HepG2 (cell line): ENCODE results near the gene PPP1R1A. TPM values are rescaled to one million over a fixed set of nuclear protein-coding genes. Genes with fewer than 3 reads are reported as not detected.

Experiments
- ATAC-seq: fragments of 200-7000 bp; cut with Tn5 transposase; 3 replicates; pipeline ENCODE4 v1.9.1; 2020; ENCODE audit warnings: mild to moderate bottlenecking, moderate library complexity
- BruUV-seq: library from RNA; stranded (reverse); fragments of 400-500 nt; replicated peaks from 2 replicates; lab custom pipeline; 2021; lab: Mats Ljungman, UMichigan
- CTCF ChIA-PET: fragments of 300-600 bp; formaldehyde crosslinking; extraction: SDS; loops from one replicate; lab custom pipeline; 2021; ENCODE audit warnings: low total read pairs, inconsistent platforms, low intra/inter-chr PET ratio; lab: Yijun Ruan, JAX
- POLR2A ChIA-PET: fragments of 350-600 bp; sonication (Branson Sonifier 250); formaldehyde crosslinking; loops from one replicate; lab custom pipeline; 2020; ENCODE audit warnings: antibody characterized with exemption, inconsistent platforms; lab: Yijun Ruan, JAX
- DNase-seq: peaks from one replicate; pipeline ENCODE4 v3.0.0-alpha.2; 2015; ENCODE audit warnings: low spot score
- FAIRE-seq: peaks from 3 replicates; lab custom pipeline; 2011; peaks lifted over from hg19 to GRCh38; lab: Jason Lieb, UNC
- H2AFZ ChIP-seq: one replicate; pipeline ENCODE4 v1.6.1; 2011; ENCODE audit warnings: low read length, inconsistent platforms
- H3K27ac ChIP-seq: fragments of 300-600 bp; 3 replicates; pipeline ENCODE4 v1.8.0; 2011; ENCODE audit warnings: mixed run types, mild to moderate bottlenecking, mixed read lengths, low read length, inconsistent platforms; ENCODE audit not compliant: insufficient read depth; ENCODE audit errors: extremely low read length
- H3K27me3 ChIP-seq, 2 experiments: fragments of 200-600 bp in 1 of 2; 2 replicates in 1 of 2; 3 replicates in 1 of 2; pipeline versions ENCODE4 v1.6.0 to v1.8.0; 2011; ENCODE audit warnings: low read length in 2 of 2, mild to moderate bottlenecking in 2 of 2, moderate library complexity in 2 of 2, inconsistent platforms in 1 of 2; ENCODE audit not compliant: insufficient read depth in 2 of 2, control insufficient read depth in 1 of 2
- H3K36me3 ChIP-seq, 2 experiments: fragments of 200-600 bp in 1 of 2; replicated peaks in 1 of 2; 2 replicates in 1 of 2; 3 replicates in 1 of 2; pipeline versions ENCODE4 v1.5.1 to v1.8.0; 2011; ENCODE audit warnings: low read length in 2 of 2, inconsistent platforms in 1 of 2; ENCODE audit not compliant: insufficient read depth in 2 of 2, control insufficient read depth in 1 of 2
- H3K4me1 ChIP-seq: 2 replicates; pipeline ENCODE4 v1.5.1; 2012; ENCODE audit warnings: low read length, inconsistent platforms; ENCODE audit not compliant: insufficient read depth
- H3K4me2 ChIP-seq: 2 replicates; pipeline ENCODE4 v1.6.0; 2011; ENCODE audit warnings: low read depth, low read length, inconsistent platforms
- H3K4me3 ChIP-seq, 3 experiments: fragments of 200-600 bp in 1 of 3; sonication (generic), shearing (Covaris generic) in 1 of 3; replicated peaks in 1 of 3; 2 replicates each; pipeline ENCODE4 v1.5.1; 2011 to 2016; ENCODE audit warnings: low read length in 3 of 3, inconsistent platforms in 2 of 3, low read depth in 2 of 3, mild to moderate bottlenecking in 2 of 3, control low read depth in 1 of 3, mixed read lengths in 1 of 3; ENCODE audit not compliant: insufficient read depth in 1 of 3
- H3K79me2 ChIP-seq: one replicate; pipeline ENCODE4 v1.6.1; 2011; ENCODE audit warnings: low read length, inconsistent platforms; ENCODE audit not compliant: insufficient read depth
- H3K9ac ChIP-seq: 2 replicates; pipeline ENCODE4 v1.6.0; 2011; ENCODE audit warnings: mild to moderate bottlenecking, low read depth, low read length, inconsistent platforms; ENCODE audit not compliant: insufficient read depth
- H3K9me3 ChIP-seq: 2 replicates; pipeline ENCODE4 v1.5.1; 2012; ENCODE audit warnings: mild to moderate bottlenecking, low read length
- H4K20me1 ChIP-seq: 2 replicates; pipeline ENCODE4 v1.6.0; 2011; ENCODE audit warnings: inconsistent platforms, mild to moderate bottlenecking, low read length, moderate library complexity; ENCODE audit not compliant: insufficient read depth
- AGO2 ChIP-seq: fragments of 200-400 bp; formaldehyde crosslinking; optimal IDR thresholded peaks from 2 replicates; pipeline ENCODE3; 2017; ENCODE audit warnings: mild to moderate bottlenecking, low read depth, low read length, moderate library complexity
- CCDC6 ChIP-seq: sonication (generic); formaldehyde crosslinking; IDR thresholded peaks from 2 replicates; pipeline ENCODE4 v1.8.1; 2022; ENCODE audit warnings: mild to moderate bottlenecking, missing genetic modification reagents, moderate library complexity
- ZNF577 ChIP-seq: sonication (generic); formaldehyde crosslinking; IDR thresholded peaks from 2 replicates; pipeline ENCODE4 v1.4.0; 2020; ENCODE audit warnings: mild to moderate bottlenecking, low read depth, missing genetic modification reagents, borderline replicate concordance
- WGBS: methylation state at CpG from one replicate; pipeline ENCODE4 v1.1.6; 2017; ENCODE audit warnings: low lambda C conversion rate; 5-methylcytosine and 5-hydroxymethylcytosine counted together
- in situ Hi-C: cut with HindIII; loops from 2 replicates; pipeline ENCODE4 v1.10.0; 2017; ENCODE audit warnings: low pct_unique_long_range_greater_than_20kb; ENCODE audit not compliant: extremely low pct_ligation_motif_present
- intact Hi-C: fragments of 100-400 bp; cut with micrococcal nuclease; formaldehyde crosslinking; loops from one replicate; pipeline ENCODE4 v1.10.0; 2022; ENCODE audit not compliant: unreplicated experiment
- polyA plus RNA-seq, 8 experiments: library from polyadenylated mRNA; depleted of rRNA in 3 of 8; stranded (reverse) in 7 of 8; unstranded in 1 of 8; fragments of >200 nt; fragmentation: Illumina TruSeq in 4 of 8; extraction: Trizol in 4 of 8; gene quantifications; 2 replicates each; pipeline versions ENCODE4 v1.2.1 to v1.2.3, GENCODE V29; 2011 to 2016; ENCODE audit warnings: low read depth in 4 of 8, missing spikeins in 1 of 8, mixed read lengths in 1 of 8; ENCODE audit not compliant: insufficient read depth in 1 of 8
- total RNA-seq, 5 experiments: library from RNA; depleted of rRNA; stranded (reverse); fragments of >200 nt; fragmentation: Illumina TruSeq; extraction: Trizol; gene quantifications; 2 replicates each; pipeline ENCODE4 v1.2.3, GENCODE V29; 2016; ENCODE audit warnings: low read depth in 1 of 5
- TF ChIP-seq, protein P1 (sequence below): sonication (generic); formaldehyde crosslinking; IDR thresholded peaks from 2 replicates; pipeline ENCODE4 v1.5.0; 2020; ENCODE audit warnings: mild to moderate bottlenecking, missing genetic modification reagents
- TF ChIP-seq, protein P2 (sequence below): sonication (generic); formaldehyde crosslinking; IDR thresholded peaks from 2 replicates; pipeline ENCODE4 v1.4.0; 2020; ENCODE audit warnings: missing genetic modification reagents, borderline replicate concordance
- TF ChIP-seq, protein P3 (sequence below): sonication (generic); formaldehyde crosslinking; IDR thresholded peaks from 2 replicates; pipeline ENCODE4 v1.9.0; 2021; ENCODE audit warnings: missing genetic modification reagents, borderline replicate concordance
- TF ChIP-seq, protein P4 (sequence below): sonication (generic); formaldehyde crosslinking; IDR thresholded peaks from 2 replicates; pipeline ENCODE4 v1.4.0; 2020; ENCODE audit warnings: low read depth, mild to moderate bottlenecking, missing genetic modification reagents
- TF ChIP-seq, protein P5 (sequence below): sonication (generic); formaldehyde crosslinking; IDR thresholded peaks from 2 replicates; pipeline ENCODE4 v1.5.1; 2020; ENCODE audit warnings: missing genetic modification reagents, mild to moderate bottlenecking, borderline replicate concordance
- TF ChIP-seq, protein P6 (sequence below): sonication (generic); formaldehyde crosslinking; IDR thresholded peaks from 2 replicates; pipeline ENCODE4 v1.4.0; 2020; ENCODE audit warnings: missing genetic modification reagents

PPP1R1A gene
- total and polyA plus RNA-seq, 2 of the 13 experiments (the other 11 are each of a cell fraction or from before 2014, with no cell fraction given): 0.20 TPM; not detected in 1

DNA sequence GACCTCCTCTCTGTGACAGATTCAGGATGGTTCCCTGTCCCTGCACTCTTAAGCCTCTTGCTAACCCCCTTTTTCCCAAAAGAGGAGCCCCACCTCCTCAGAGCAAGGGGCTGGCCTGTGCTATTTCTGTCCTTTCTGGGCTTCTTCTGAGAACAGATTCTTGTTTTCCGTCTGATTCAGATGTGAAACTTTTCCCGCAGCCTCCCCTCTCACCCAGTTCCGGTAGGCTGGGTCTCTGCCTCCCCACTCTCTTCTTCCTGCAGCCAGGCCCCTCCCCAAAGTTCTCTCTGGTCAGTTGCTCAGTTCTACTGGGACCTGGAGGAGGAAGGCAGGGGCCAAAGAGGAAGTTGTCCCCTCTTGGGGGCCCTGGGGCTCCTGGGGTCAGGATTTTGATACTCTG, 27.3 kb downstream of the PPP1R1A start:
- ATAC-seq: no peak
- no peaks in the 10 kb centered on the region for H3K36me3 ChIP-seq
- H3K4me1 ChIP-seq: no peaks in the 10 kb centered on the region
- no peak overlapping the region for H3K9ac ChIP-seq
- H3K4me2 ChIP-seq: no peak overlapping the region
- CTCF ChIA-PET: no interaction called here
- POLR2A ChIA-PET: no interaction called here
- no peak for FAIRE-seq
- no TSS peak for BruUV-seq
- no peaks in the 10 kb centered on the region for H4K20me1 ChIP-seq
- no peaks in the 10 kb centered on the region for H3K9me3 ChIP-seq
- no peak overlapping the region for H3K27ac ChIP-seq
- H3K4me3 ChIP-seq: no peak overlapping the region
- intact Hi-C loops: no loop called here
- 32% methylated on average over 3 of the region's 3 CpGs for WGBS
- no peaks in the 10 kb centered on the region for H3K79me2 ChIP-seq
- in situ Hi-C loops: no loop called here
- H2AFZ ChIP-seq: no peak overlapping the region
- no peak for DNase-seq
- H3K27me3 ChIP-seq: peaks cover 5 to 37% of the 10 kb centered on the region in 2 experiments; a peak in 4 of 5 replicates
- TF ChIP-seq AGO2 (no peak), CCDC6 (CRISPR knock-in tag) (no peak), ZNF577 (CRISPR knock-in tag) (no peak)
- TF ChIP-seq, protein P1, sequence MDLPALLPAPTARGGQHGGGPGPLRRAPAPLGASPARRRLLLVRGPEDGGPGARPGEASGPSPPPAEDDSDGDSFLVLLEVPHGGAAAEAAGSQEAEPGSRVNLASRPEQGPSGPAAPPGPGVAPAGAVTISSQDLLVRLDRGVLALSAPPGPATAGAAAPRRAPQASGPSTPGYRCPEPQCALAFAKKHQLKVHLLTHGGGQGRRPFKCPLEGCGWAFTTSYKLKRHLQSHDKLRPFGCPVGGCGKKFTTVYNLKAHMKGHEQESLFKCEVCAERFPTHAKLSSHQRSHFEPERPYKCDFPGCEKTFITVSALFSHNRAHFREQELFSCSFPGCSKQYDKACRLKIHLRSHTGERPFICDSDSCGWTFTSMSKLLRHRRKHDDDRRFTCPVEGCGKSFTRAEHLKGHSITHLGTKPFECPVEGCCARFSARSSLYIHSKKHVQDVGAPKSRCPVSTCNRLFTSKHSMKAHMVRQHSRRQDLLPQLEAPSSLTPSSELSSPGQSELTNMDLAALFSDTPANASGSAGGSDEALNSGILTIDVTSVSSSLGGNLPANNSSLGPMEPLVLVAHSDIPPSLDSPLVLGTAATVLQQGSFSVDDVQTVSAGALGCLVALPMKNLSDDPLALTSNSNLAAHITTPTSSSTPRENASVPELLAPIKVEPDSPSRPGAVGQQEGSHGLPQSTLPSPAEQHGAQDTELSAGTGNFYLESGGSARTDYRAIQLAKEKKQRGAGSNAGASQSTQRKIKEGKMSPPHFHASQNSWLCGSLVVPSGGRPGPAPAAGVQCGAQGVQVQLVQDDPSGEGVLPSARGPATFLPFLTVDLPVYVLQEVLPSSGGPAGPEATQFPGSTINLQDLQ (CRISPR knock-in tag): no peak
- TF ChIP-seq, protein P2, sequence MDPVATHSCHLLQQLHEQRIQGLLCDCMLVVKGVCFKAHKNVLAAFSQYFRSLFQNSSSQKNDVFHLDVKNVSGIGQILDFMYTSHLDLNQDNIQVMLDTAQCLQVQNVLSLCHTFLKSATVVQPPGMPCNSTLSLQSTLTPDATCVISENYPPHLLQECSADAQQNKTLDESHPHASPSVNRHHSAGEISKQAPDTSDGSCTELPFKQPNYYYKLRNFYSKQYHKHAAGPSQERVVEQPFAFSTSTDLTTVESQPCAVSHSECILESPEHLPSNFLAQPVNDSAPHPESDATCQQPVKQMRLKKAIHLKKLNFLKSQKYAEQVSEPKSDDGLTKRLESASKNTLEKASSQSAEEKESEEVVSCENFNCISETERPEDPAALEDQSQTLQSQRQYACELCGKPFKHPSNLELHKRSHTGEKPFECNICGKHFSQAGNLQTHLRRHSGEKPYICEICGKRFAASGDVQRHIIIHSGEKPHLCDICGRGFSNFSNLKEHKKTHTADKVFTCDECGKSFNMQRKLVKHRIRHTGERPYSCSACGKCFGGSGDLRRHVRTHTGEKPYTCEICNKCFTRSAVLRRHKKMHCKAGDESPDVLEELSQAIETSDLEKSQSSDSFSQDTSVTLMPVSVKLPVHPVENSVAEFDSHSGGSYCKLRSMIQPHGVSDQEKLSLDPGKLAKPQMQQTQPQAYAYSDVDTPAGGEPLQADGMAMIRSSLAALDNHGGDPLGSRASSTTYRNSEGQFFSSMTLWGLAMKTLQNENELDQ: no peak
- TF ChIP-seq, protein P3, sequence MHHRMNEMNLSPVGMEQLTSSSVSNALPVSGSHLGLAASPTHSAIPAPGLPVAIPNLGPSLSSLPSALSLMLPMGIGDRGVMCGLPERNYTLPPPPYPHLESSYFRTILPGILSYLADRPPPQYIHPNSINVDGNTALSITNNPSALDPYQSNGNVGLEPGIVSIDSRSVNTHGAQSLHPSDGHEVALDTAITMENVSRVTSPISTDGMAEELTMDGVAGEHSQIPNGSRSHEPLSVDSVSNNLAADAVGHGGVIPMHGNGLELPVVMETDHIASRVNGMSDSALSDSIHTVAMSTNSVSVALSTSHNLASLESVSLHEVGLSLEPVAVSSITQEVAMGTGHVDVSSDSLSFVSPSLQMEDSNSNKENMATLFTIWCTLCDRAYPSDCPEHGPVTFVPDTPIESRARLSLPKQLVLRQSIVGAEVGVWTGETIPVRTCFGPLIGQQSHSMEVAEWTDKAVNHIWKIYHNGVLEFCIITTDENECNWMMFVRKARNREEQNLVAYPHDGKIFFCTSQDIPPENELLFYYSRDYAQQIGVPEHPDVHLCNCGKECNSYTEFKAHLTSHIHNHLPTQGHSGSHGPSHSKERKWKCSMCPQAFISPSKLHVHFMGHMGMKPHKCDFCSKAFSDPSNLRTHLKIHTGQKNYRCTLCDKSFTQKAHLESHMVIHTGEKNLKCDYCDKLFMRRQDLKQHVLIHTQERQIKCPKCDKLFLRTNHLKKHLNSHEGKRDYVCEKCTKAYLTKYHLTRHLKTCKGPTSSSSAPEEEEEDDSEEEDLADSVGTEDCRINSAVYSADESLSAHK (CRISPR knock-in tag): no peak
- TF ChIP-seq, protein P4, sequence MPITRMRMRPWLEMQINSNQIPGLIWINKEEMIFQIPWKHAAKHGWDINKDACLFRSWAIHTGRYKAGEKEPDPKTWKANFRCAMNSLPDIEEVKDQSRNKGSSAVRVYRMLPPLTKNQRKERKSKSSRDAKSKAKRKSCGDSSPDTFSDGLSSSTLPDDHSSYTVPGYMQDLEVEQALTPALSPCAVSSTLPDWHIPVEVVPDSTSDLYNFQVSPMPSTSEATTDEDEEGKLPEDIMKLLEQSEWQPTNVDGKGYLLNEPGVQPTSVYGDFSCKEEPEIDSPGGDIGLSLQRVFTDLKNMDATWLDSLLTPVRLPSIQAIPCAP (CRISPR knock-in tag): no peak
- TF ChIP-seq, protein P5, sequence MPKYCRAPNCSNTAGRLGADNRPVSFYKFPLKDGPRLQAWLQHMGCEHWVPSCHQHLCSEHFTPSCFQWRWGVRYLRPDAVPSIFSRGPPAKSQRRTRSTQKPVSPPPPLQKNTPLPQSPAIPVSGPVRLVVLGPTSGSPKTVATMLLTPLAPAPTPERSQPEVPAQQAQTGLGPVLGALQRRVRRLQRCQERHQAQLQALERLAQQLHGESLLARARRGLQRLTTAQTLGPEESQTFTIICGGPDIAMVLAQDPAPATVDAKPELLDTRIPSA (CRISPR knock-in tag): no peak
- TF ChIP-seq, protein P6, sequence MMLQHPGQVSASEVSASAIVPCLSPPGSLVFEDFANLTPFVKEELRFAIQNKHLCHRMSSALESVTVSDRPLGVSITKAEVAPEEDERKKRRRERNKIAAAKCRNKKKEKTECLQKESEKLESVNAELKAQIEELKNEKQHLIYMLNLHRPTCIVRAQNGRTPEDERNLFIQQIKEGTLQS (CRISPR knock-in tag): no peak
